Measurements from ENCODE around the gene NSMCE4A. TPM values are rescaled to one million over a fixed set of nuclear protein-coding genes. Genes with fewer than 3 reads are reported as not detected.
"Not testable (repeated sequence)": the region's sequence is repeated elsewhere in the genome, so short reads cannot be mapped to it uniquely, and the experiment has no call there.

The NSMCE4A gene
- total RNA-seq, 4 donors from 2014 or later: 54.7 to 80.3 (median 65.5) TPM

GRCh38 chr10:122020226-122020625 is 45.2 kb upstream of the NSMCE4A start:
- no peak overlapping the region for H3K27ac ChIP-seq
- TF ChIP-seq POLR2A (IDR thresholded peaks at IDR 0.05) (no peak), CTCF (IDR thresholded peaks at IDR 0.05) (no peak)
- no peaks in the 10 kb centered on the region for H3K4me1 ChIP-seq
- no peaks in the 10 kb centered on the region for H3K9me3 ChIP-seq
- DNase-seq: no peak
- H3K36me3 ChIP-seq: no peaks in the 10 kb centered on the region
- H3K27me3 ChIP-seq: no peaks in the 10 kb centered on the region
- no peak overlapping the region for H3K4me3 ChIP-seq
- intact Hi-C loops (cut with DNase I; ENCODE audit: low total_unique reads): no loop called here

- no peaks in the 10 kb centered on the region for H3K4me1 ChIP-seq
- no peak for TF ChIP-seq CTCF (IDR thresholded peaks at IDR 0.05)
- no peak for TF ChIP-seq POLR2A (IDR thresholded peaks at IDR 0.05)
These were observed 44.5 kb upstream of the NSMCE4A start for GRCh38 chr10:122019414-122019975.

GRCh38 chr10:122018951-122019413 is 44.0 kb upstream of the NSMCE4A start:
- no peaks in the 10 kb centered on the region for H3K36me3 ChIP-seq
- H3K27me3 ChIP-seq: no peaks in the 10 kb centered on the region
- H3K9me3 ChIP-seq: no peaks in the 10 kb centered on the region
- no peak overlapping the region for H3K27ac ChIP-seq
- no peak overlapping the region for H3K4me3 ChIP-seq
- no peaks in the 10 kb centered on the region for H3K4me1 ChIP-seq
- intact Hi-C loops (cut with DNase I; ENCODE audit: low total_unique reads): no loop called here
- TF ChIP-seq POLR2A (IDR thresholded peaks at IDR 0.05) (no peak), CTCF (IDR thresholded peaks at IDR 0.05) (no peak)
- DNase-seq: no peak

More at GRCh38 chr10:122019414-122019975, 44.5 kb upstream of the NSMCE4A start:
- Histone ChIP-seq H3K27me3 (no peaks in the 10 kb centered on the region), H3K9me3 (no peaks in the 10 kb centered on the region), H3K27ac (no peak overlapping the region), H3K4me3 (no peak overlapping the region), H3K36me3 (no peaks in the 10 kb centered on the region)
- intact Hi-C loops (cut with DNase I; ENCODE audit: low total_unique reads): no loop called here
- DNase-seq: no peak

- no peaks in the 10 kb centered on the region for H3K36me3 ChIP-seq
- H3K9me3 ChIP-seq: no peaks in the 10 kb centered on the region
- H3K4me1 ChIP-seq: no peaks in the 10 kb centered on the region
- H3K27ac ChIP-seq: no peak overlapping the region
- intact Hi-C loops (cut with DNase I; ENCODE audit: low total_unique reads): no loop called here
- no peak for DNase-seq
- H3K27me3 ChIP-seq: no peaks in the 10 kb centered on the region
- no peak overlapping the region for H3K4me3 ChIP-seq
- TF ChIP-seq CTCF (IDR thresholded peaks at IDR 0.05) (no peak), POLR2A (IDR thresholded peaks at IDR 0.05) (no peak)
These were observed 43.5 kb upstream of the NSMCE4A start for GRCh38 chr10:122018491-122018890.

GRCh38 chr10:122017926-122018325 is 42.9 kb upstream of the NSMCE4A start:
- H3K36me3 ChIP-seq; H3K4me1 ChIP-seq; H3K9me3 ChIP-seq; DNase-seq; H3K27ac ChIP-seq; intact Hi-C loops (cut with DNase I; ENCODE audit: low total_unique reads); H3K4me3 ChIP-seq; H3K27me3 ChIP-seq: not testable (repeated sequence)
